GDM1 (cell line): ENCODE data around the gene GRIK4.

Experiments
- DNase-seq: peaks from one replicate; lab custom pipeline; 2025; lab: John Stamatoyannopoulos, UW

The GRIK4 gene

GRCh38 chr11:120510406-120511115 is 987 bp upstream of the GRIK4 start:
- no peak for DNase-seq

- no peak for DNase-seq
Observed at GRCh38 chr11:120511820-120512738, 531 bp downstream of the GRIK4 start.

DNA sequence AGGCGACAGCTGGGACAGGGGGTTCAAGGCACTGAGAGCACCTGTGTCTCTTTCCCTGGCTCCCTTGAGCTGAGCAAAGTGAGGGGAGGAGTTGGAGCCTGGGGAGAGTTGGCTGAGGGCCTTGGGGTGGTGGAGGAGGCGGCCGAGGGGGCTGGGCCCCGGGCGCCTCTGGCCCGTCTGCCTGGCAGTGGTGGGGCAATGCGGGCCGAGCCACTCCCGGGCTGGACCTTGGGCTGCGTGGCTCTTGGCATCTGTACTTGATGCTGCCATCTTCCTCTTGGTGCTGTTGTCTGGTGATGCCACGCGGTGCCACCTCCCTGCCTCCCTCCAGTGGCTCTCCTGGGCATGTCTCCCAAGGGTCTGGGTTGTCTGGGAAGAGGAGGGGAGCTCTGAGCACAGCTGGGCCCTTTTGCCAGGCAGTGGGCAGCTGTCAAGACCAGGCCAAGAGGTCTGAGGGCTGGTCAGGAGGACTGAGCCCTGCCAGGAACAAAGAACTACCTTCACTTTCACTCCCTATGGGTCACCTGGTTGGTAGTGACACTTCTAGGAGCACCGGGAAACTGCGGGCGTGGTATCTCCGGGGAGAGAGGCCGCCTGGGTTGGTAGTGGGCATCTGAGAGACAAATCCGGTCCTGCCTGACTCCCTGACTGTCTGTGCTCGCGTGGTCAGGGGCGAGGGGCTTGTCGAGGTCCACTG is 1.3 kb downstream of the GRIK4 start:
- DNase-seq: no peak

GRCh38 chr11:120513436-120514315 is 2.1 kb downstream of the GRIK4 start:
- no peak for DNase-seq

GRCh38 chr11:120514541-120515121 is 3.1 kb downstream of the GRIK4 start:
- DNase-seq: no peak

DNA sequence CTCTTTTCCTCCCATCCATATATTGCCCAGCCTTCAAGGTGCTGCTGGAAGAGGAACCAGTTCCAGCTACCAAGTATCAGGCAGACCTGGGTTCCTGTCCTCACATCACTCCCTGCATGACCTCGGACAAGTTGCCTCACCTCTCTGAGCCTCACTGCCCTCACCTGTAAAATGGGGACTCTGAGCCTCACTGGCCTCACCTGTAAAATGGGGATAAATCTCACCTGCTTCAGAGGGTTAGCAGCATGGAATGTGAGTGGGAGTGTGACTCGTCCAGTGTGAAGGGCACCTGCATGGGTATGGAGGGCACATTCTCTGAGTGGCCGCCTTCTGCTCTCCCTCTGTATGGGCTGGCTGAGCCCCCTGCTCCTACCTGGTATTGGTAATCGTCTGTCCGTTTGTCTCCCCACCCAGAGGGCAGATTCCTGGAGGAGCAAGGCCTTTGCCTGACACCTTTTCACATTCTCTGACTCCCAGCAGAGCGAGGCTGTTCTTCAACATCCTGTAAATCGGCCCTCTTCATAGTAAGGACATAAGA is 3.7 kb downstream of the GRIK4 start:
- no peak for DNase-seq

- DNase-seq: no peak
Observed at GRCh38 chr11:120516461-120517389, 5.2 kb downstream of the GRIK4 start.

GRCh38 chr11:120517390-120517761 is 5.8 kb downstream of the GRIK4 start:
- DNase-seq: no peak

DNA sequence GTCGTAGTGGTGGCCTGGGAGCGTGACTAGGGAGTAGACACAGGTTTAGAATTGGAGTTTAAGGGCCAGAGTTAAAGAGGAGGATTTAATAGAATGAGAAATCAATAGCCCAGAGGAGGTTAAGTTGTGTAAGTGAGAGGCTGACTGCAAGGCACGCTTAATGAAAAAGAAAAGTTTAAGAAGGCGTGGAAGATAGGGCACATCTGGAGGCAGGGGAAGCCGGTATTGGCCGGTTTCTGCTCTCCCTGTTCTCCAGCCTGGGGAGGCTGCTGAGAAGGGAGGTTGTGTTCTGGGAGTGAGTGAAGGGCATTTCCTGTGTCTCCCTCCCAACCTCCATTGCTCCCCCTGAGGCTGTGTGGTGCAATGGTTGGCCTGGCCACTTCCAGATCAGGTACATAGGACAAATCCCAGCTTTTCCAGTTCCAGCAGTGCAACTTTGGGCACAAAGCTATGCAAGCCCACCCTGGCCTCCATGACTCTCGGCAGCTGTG is 6.3 kb downstream of the GRIK4 start:
- DNase-seq: no peak

DNA sequence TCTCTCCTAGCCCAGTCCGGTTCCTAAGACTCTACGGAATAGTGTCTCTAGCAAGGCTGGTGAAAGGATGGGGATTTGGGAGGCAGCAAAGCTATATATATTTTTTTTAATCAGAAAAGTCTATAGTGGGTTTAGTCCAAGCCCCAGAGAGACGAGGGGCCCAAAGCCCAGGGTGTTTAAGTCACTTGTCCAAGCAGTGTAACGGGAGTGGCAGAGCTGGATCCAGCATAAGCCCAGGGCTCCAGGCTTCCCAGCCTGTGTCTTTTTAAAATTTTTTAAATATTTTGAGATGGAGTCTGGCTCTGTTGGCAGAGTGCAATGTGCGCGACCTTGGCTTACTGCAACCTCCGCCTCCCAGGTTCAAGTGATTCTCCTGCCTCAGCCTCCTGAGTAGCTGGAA is 6.8 kb downstream of the GRIK4 start:
- DNase-seq: no peak

DNA sequence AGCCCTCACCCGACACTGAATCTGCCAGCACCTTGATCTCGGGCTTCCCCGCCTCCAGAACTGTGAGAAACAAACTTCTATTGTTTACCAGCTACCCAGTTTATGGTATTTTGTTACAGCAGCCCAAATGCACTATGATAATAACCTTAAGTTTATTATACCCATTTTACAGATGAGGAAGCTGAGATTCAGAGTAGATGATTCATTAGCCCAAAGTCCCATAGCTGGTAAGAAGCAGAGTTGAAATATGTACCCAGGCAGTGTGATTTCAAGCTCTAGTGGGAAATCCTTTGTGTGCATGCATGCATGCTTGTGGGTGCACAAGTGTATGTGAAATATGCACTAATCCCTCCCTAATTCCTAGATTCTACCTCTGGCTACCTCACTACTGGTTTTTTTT is 7.9 kb downstream of the GRIK4 start:
- DNase-seq: no peak

DNA sequence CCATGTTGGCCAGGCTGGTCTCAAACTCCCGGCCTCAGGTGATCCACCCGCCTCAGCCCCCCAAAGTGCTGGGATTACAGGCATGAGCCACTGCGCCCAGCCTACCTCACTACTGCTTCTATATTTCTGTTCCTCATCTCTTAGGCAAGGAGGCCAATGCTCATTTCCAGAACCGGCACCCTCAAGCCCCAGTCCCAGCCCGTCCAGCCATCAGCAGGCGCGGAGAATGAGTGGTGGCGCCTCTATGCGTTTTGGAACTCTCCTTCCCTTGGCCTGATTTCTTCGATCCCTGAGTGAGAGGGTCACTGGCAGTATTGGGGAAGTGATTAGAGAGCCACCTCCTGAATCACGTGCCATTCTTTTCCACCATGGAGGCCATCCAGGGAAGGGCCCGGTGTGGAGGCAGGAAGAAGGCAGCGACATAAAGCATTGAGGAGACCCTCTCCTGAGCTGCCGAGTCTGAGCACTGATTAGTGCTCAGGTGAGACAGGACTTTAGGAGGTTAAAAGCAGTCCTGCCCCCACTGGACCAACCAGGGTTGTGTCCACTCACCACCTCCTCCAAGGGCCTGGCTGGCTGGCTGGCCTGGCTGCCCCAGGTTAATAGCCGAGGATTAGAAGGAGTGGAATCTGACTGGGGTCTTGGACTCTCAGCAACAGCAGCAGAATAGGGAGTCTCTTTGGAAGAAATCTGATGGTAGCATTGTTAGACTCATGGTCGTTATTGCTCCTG is 8.7 kb downstream of the GRIK4 start:
- no peak for DNase-seq

DNA sequence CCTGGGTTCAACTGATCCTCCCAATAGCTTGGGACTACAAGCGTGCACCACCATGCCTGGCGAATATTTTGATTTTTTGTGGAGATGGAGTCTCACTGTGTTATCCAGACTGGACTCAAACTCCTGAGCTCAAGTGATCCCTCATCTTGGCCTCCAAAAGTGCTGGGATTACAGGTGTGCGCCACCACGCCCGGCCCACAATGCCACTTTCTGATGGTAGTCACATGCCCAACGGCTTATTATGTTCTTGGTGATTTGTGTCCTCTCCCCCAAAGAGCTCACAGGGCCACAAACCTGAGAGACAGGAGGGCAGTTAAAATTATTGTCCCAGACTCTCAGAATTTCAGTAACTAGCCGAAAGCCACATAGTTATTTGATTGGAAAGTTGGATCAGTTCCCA is 9.6 kb downstream of the GRIK4 start:
- DNase-seq: no peak

GRCh38 chr11:120522021-120522420 is 10.5 kb downstream of the GRIK4 start:
- DNase-seq: no peak

GRCh38 chr11:120522736-120523135 is 11.2 kb downstream of the GRIK4 start:
- no peak for DNase-seq

DNA sequence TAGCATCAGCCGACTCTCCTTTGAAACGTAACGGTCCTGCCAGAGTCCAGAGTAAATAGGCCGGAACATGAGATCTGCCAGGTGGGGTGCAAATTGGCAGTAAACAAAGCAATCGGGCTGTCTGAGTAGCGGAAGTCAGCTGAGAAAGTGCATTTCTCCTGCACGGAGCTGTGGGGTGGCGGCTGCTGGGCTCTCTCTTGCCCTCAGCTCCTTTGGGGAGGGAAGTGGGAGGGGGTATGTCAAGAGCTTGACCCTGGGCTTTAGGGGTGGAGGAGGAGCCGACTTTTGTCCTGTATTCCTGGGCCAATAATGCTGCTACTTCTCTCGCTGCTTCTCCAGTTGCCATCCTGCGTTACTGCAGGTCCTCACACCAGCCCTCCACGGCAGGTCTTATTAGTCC is 11.6 kb downstream of the GRIK4 start:
- no peak for DNase-seq

DNA sequence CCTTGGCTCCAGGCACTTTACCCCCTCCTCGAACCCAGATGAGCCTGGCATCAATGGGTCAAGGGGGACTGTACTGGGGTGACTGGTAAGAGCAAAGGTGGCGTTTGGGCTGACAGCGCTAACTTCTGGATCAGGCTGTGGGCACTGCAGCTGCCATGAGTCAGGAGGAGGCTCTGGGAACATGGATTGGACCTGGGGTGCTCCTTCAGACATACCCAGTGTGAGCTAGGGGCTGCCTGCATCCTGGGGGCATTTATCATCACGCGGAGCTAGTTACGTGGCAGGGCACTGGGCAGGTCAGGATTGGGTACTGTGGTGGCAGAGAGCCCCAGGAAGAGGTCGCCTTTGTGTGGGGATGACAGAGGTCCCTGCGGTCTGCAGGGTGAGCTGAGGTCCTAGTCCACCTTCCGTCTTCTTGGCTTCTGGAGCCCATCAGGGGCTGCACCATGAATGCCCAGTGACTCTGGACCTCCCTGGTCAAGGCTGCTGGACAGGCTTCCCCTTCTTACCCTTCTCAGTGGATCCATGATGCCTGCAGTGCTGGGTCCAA is 13.1 kb downstream of the GRIK4 start:
- no peak for DNase-seq

GRCh38 chr11:120525261-120526171 is 14.0 kb downstream of the GRIK4 start:
- DNase-seq: no peak
